ENCODE measurements around the gene OR6B1. TPM values are rescaled to one million over a fixed set of nuclear protein-coding genes. Genes with fewer than 3 reads are reported as not detected.

The OR6B1 gene
- total RNA-seq, 1 experiment from 2014 or later, result not detected

GRCh38 chr7:143965280-143965679 lies 34.8 kb upstream of the OR6B1 start:
- Mint-ChIP-seq H3K27me3 (ENCODE audit: low read depth) (no peaks in the 10 kb centered on the region), H3K4me1 (peaks cover 6% of the 10 kb centered on the region), H3K9me3 (peaks cover 13% of the 10 kb centered on the region), H3K4me3 (no peak overlapping the region), H3K36me3 (no peaks in the 10 kb centered on the region), H3K27ac (peak overlapping the region; percentile 36; the same call in 1 of the 2 replicates)
- TF ChIP-seq ZNF512 (CRISPR knock-in tag; IDR thresholded peaks at IDR 0.05; ENCODE audit: borderline replicate concordance), result no peak
- no peak for TF ChIP-seq CDX4 (CRISPR knock-in tag; IDR thresholded peaks at IDR 0.05; ENCODE audit: borderline replicate concordance)
- no peak for TF ChIP-seq NFE2L1 (CRISPR knock-in tag; IDR thresholded peaks at IDR 0.05)
- TF ChIP-seq KAT7 (CRISPR knock-in tag; IDR thresholded peaks at IDR 0.05; ENCODE audit: borderline replicate concordance), result no peak
- no peak for TF ChIP-seq RELA (CRISPR knock-in tag; IDR thresholded peaks at IDR 0.05; ENCODE audit: borderline replicate concordance)
- TF ChIP-seq GTF2I (CRISPR knock-in tag; conservative IDR thresholded peaks at IDR 0.05), result no peak
- TF ChIP-seq ZMAT4 (CRISPR knock-in tag; IDR thresholded peaks at IDR 0.05), result no peak
- no peak for TF ChIP-seq MXD4 (CRISPR knock-in tag; IDR thresholded peaks at IDR 0.05; ENCODE audit: borderline replicate concordance)
- no peak for TF ChIP-seq NR3C1 (CRISPR knock-in tag; conservative IDR thresholded peaks at IDR 0.05; ENCODE audit: low read depth)
- no peak for TF ChIP-seq E2F4 (CRISPR knock-in tag; IDR thresholded peaks at IDR 0.05; ENCODE audit: borderline replicate concordance, low read depth)
- ChIA-PET CTCF (no interaction called here), POLR2A (interaction anchor here (0.6 kb wide), 1 partner anchor 157 kb away, joined by 3 read pairs; no protein-coding TSS in a partner anchor)
- ATAC-seq (no peak), DNase-seq (ENCODE audit: low spot score) (no peak)

- no peak overlapping the region for H3K4me3 Mint-ChIP-seq
- H3K27me3 Mint-ChIP-seq (ENCODE audit: low read depth), result no peaks in the 10 kb centered on the region
- peaks cover 6% of the 10 kb centered on the region for H3K4me1 Mint-ChIP-seq
- POLR2A ChIA-PET, result no interaction called here
- no peak overlapping the region for H3K27ac Mint-ChIP-seq
- no peak for ATAC-seq
- CTCF ChIA-PET, result no interaction called here
- no peaks in the 10 kb centered on the region for H3K36me3 Mint-ChIP-seq
- peaks cover 20% of the 10 kb centered on the region for H3K9me3 Mint-ChIP-seq
- DNase-seq (ENCODE audit: low spot score), result no peak
- no peak for TF ChIP-seq ZNF532 (CRISPR knock-in tag; IDR thresholded peaks at IDR 0.05; ENCODE audit: borderline replicate concordance)
- no peak for TF ChIP-seq ATF2 (CRISPR knock-in tag; IDR thresholded peaks at IDR 0.05; ENCODE audit: borderline replicate concordance, low read depth)
- no peak for TF ChIP-seq ZMAT4 (CRISPR knock-in tag; IDR thresholded peaks at IDR 0.05)
- no peak for TF ChIP-seq AFF4 (CRISPR knock-in tag; IDR thresholded peaks at IDR 0.05; ENCODE audit: borderline replicate concordance)
Observed at GRCh38 chr7:143967398-143967797, 32.7 kb upstream of the OR6B1 start.

Measured in WTC11 (cell line).